ENCODE results near the gene ZNF618. TPM values are rescaled to one million over a fixed set of nuclear protein-coding genes. Genes with fewer than 3 reads are reported as not detected.

Gene ZNF618
- polyA plus RNA-seq, 4 donors: 0.22 to 5.5 (median 1.9) TPM

DNA sequence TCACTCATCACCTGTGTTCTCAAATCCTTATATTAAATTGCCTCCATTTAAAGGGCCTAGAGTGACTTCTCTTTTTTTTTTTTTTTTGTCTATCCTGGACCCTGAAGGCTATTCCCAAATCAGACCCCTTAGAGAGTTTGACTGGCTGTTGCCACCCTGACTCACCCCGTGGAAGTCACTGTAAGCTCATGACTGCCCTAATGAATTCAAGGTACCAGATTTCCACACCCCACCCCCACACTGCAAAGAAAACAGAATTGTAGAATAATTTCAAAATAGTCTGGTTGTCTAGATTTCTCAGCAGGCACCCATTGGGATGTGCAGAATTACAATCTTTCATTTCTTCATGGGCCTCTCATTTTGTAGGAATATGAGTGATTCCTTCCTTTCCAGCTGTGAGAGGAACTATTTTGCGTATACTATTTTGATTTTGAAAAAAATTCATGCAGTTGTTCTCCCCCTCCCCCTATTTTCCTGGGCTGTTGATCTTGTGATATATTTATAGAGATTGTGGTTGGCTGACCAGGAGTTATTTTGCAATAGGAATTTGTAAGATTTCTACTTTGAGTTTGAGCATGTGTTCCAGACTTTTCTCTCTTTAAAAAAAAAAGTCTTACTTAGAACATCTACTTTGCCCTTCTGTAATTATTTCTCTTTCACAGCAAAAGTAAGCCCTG is 79.1 kb downstream of the ZNF618 start:
- peaks cover 0 to 13% (median 3%) of the 10 kb centered on the region in 3 donors for H3K4me1 ChIP-seq (ENCODE audit: control insufficient read depth in 3 of 3, insufficient read depth in 2 of 3, low read depth in 1 of 3, low read length in 2 of 3)
- WGBS, 3 donors: 57 to 81% (median 78%) methylated on average over 2 of the region's 2 CpGs
- FAIRE-seq: no peak

DNA sequence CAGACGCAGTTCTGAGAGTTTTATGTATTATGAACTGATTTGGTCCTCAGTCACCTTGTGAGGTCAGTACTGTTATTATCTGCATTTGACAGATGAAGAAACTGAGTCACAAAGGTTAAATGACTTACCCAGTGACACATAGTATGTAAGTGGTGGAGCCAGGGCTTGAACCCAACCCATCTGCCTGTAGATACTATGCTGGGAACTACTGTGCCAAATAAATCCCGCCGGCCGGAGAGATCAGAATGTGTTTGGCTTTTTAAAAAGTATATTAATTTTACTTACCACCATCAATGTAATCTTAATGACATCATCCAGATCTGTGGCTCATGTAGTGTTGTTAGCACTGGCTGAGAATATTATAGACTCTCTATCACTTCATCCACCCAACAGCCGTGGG is 80.8 kb downstream of the ZNF618 start:
- Histone ChIP-seq H3K27ac (ENCODE audit: low read depth in 1 of 3, low read length in 2 of 3) (no peak overlapping the region), H3K27me3 (ENCODE audit: control insufficient read depth in 3 of 3, insufficient read depth in 3 of 3, low read length in 3 of 3) (no peaks in the 10 kb centered on the region), H3K9me3 (ENCODE audit: control insufficient read depth in 2 of 2, insufficient read depth in 1 of 2, low read depth in 1 of 2, low read length in 1 of 2) (no peaks in the 10 kb centered on the region), H3K4me1 (ENCODE audit: control insufficient read depth in 3 of 3, insufficient read depth in 2 of 3, low read depth in 1 of 3, low read length in 2 of 3) (peaks cover 0 to 13% (median 3%) of the 10 kb centered on the region in 3 donors), H3K36me3 (ENCODE audit: control insufficient read depth in 3 of 3, insufficient read depth in 2 of 3, low read depth in 1 of 3, low read length in 3 of 3) (peaks cover 0 to 7% (median 0%) of the 10 kb centered on the region in 3 donors), H3K4me3 (ENCODE audit: low read depth in 1 of 3, low read length in 3 of 3) (no peak overlapping the region)
- FAIRE-seq (no peak), DNase-seq (no peak)
- WGBS, 3 donors: 83 to 91% (median 90%) methylated on average over 5 of the region's 5 CpGs

More for the DNA sequence above, 79.1 kb downstream of the ZNF618 start:
- Histone ChIP-seq H3K4me3 (ENCODE audit: low read depth in 1 of 3, low read length in 3 of 3) (no peak overlapping the region), H3K36me3 (ENCODE audit: control insufficient read depth in 3 of 3, insufficient read depth in 2 of 3, low read depth in 1 of 3, low read length in 3 of 3) (peaks cover 0 to 5% (median 0%) of the 10 kb centered on the region in 3 donors), H3K27me3 (ENCODE audit: control insufficient read depth in 3 of 3, insufficient read depth in 3 of 3, low read length in 3 of 3) (no peaks in the 10 kb centered on the region), H3K9me3 (ENCODE audit: control insufficient read depth in 2 of 2, insufficient read depth in 1 of 2, low read depth in 1 of 2, low read length in 1 of 2) (no peaks in the 10 kb centered on the region), H3K27ac (ENCODE audit: low read depth in 1 of 3, low read length in 2 of 3) (peak overlapping the region in 1 of 3 donors; percentile 2)
- no peak for DNase-seq

DNA sequence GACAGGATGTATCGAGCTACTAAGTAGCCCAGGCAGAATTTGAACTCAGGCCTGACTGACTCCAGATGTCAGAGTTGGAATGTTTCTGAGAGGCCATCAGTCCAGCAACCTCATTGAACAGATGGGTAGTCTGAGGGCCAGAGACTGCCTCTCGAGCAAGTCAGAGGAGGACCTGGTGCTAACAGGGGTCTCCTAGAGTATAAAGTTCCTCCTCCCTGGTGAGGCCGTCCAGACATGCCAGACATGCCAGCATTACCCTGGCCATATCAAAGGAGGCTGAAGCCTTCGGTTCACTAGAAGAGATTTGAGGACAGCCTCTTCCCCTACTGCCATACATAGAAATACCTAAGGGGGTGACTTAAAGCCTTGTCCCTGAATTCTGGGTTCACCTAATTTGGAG is 81.2 kb downstream of the ZNF618 start:
- H3K4me3 ChIP-seq (ENCODE audit: low read depth in 1 of 3, low read length in 3 of 3): no peak overlapping the region
- DNase-seq (no peak), FAIRE-seq (no peak)
- peaks cover 0 to 10% (median 0%) of the 10 kb centered on the region in 3 donors for H3K36me3 ChIP-seq (ENCODE audit: control insufficient read depth in 3 of 3, insufficient read depth in 2 of 3, low read depth in 1 of 3, low read length in 3 of 3)
- H3K27ac ChIP-seq (ENCODE audit: low read depth in 1 of 3, low read length in 2 of 3): peak overlapping the region in 2 of 3 donors; percentile 17 to 42
- H3K9me3 ChIP-seq (ENCODE audit: control insufficient read depth in 2 of 2, insufficient read depth in 1 of 2, low read depth in 1 of 2, low read length in 1 of 2): no peaks in the 10 kb centered on the region
- H3K27me3 ChIP-seq (ENCODE audit: control insufficient read depth in 3 of 3, insufficient read depth in 3 of 3, low read length in 3 of 3): no peaks in the 10 kb centered on the region
- peaks cover 0 to 13% (median 3%) of the 10 kb centered on the region in 3 donors for H3K4me1 ChIP-seq (ENCODE audit: control insufficient read depth in 3 of 3, insufficient read depth in 2 of 3, low read depth in 1 of 3, low read length in 2 of 3)
- WGBS, 3 donors: 61 to 82% (median 66%) methylated on average over 4 of the region's 4 CpGs

DNA sequence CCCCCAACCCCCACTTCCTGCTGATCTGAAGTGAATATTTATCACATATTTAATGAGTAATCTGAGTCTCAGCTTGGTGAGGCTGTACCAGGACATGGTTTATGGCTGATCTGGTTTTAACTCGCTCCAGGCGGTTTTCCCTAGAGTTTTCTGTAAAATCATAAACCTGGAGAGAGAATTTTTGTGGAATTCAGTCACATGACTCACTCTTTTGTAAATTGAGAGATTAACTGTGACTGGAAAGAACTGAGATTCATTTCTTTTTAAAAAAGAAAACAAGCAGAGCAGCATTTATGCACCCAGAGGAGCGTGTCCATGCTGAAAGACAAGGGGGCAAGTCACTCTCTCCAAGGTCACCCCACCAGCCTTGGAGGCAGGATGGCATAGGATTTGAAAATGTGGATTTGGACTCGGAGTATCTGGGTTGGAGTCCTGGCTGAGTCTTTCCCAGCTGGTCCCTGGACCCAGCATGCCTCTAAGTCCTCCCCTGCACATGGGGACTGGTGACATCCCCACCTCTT is 81.8 kb downstream of the ZNF618 start:
- Histone ChIP-seq H3K27ac (ENCODE audit: low read depth in 1 of 3, low read length in 2 of 3) (peak overlapping the region in 2 of 3 donors; percentile 14 to 21), H3K4me1 (ENCODE audit: control insufficient read depth in 3 of 3, insufficient read depth in 2 of 3, low read depth in 1 of 3, low read length in 2 of 3) (peaks cover 0 to 13% (median 3%) of the 10 kb centered on the region in 3 donors), H3K9me3 (ENCODE audit: control insufficient read depth in 2 of 2, insufficient read depth in 1 of 2, low read depth in 1 of 2, low read length in 1 of 2) (no peaks in the 10 kb centered on the region), H3K27me3 (ENCODE audit: control insufficient read depth in 3 of 3, insufficient read depth in 3 of 3, low read length in 3 of 3) (no peaks in the 10 kb centered on the region), H3K36me3 (ENCODE audit: control insufficient read depth in 3 of 3, insufficient read depth in 2 of 3, low read depth in 1 of 3, low read length in 3 of 3) (peaks cover 0 to 12% (median 0%) of the 10 kb centered on the region in 3 donors), H3K4me3 (ENCODE audit: low read depth in 1 of 3, low read length in 3 of 3) (no peak overlapping the region)
- whole genome bisulfite sequencing, 3 donors: 38 to 49% (median 45%) methylated on average over 4 of the region's 4 CpGs
- FAIRE-seq (no peak), DNase-seq (peak; percentile 7 to 84)

DNA sequence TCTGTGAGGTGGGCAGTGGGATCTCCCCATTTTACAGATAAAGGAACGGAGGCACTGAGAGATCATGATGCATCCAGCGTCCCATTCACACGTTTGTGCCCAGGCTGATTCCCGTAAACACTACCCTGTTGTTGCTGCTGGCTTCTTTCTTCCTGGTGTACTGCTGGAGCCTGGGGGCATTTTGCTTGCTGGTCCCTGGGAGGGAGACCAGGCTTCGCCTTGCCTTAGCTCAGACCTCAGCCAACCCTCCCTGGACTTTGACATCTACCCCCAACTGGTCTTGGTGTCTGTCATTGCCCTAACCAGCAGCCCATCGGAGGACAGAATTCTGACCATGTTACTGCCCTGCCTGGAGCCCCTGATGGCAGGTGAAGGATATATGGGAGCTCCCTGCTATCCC is 82.4 kb downstream of the ZNF618 start:
- no peak overlapping the region for H3K4me3 ChIP-seq (ENCODE audit: low read depth in 1 of 3, low read length in 3 of 3)
- no peak for DNase-seq
- no peak for FAIRE-seq
- no peaks in the 10 kb centered on the region for H3K9me3 ChIP-seq (ENCODE audit: control insufficient read depth in 2 of 2, insufficient read depth in 1 of 2, low read depth in 1 of 2, low read length in 1 of 2)
- H3K4me1 ChIP-seq (ENCODE audit: control insufficient read depth in 3 of 3, insufficient read depth in 2 of 3, low read depth in 1 of 3, low read length in 2 of 3): peaks cover 0 to 13% (median 3%) of the 10 kb centered on the region in 3 donors
- H3K27ac ChIP-seq (ENCODE audit: low read depth in 1 of 3, low read length in 2 of 3): no peak overlapping the region
- H3K36me3 ChIP-seq (ENCODE audit: control insufficient read depth in 3 of 3, insufficient read depth in 2 of 3, low read depth in 1 of 3, low read length in 3 of 3): peaks cover 0 to 12% (median 0%) of the 10 kb centered on the region in 3 donors
- 89 to 95% (median 92%) methylated on average over 6 of the region's 6 CpGs for WGBS, 3 donors
- no peaks in the 10 kb centered on the region for H3K27me3 ChIP-seq (ENCODE audit: control insufficient read depth in 3 of 3, insufficient read depth in 3 of 3, low read length in 3 of 3)

DNA sequence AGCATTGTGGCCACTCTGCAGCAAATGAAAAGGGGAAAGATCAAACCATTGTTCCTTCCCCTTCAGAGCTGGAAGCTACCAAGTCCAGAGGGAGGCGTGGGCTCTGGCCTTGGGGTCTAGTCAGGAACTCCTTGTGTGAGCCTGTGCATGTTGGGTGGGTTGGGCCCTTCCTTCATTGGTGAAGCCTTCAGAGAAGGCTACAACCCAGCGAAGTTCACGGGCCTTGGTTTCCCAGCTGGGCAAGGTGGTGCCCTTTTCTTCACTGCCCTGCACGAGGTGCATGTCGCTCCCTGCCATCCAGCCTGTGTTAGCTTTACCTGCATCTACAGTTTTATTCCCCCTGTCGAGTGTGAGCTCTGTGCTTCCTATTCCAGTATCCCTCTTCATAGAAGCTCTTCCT is 84.7 kb downstream of the ZNF618 start:
- Histone ChIP-seq H3K4me3 (ENCODE audit: low read depth in 1 of 3, low read length in 3 of 3) (no peak overlapping the region), H3K27me3 (ENCODE audit: control insufficient read depth in 3 of 3, insufficient read depth in 3 of 3, low read length in 3 of 3) (no peaks in the 10 kb centered on the region), H3K36me3 (ENCODE audit: control insufficient read depth in 3 of 3, insufficient read depth in 2 of 3, low read depth in 1 of 3, low read length in 3 of 3) (peaks cover 0 to 15% (median 0%) of the 10 kb centered on the region in 3 donors), H3K9me3 (ENCODE audit: control insufficient read depth in 2 of 2, insufficient read depth in 1 of 2, low read depth in 1 of 2, low read length in 1 of 2) (no peaks in the 10 kb centered on the region), H3K4me1 (ENCODE audit: control insufficient read depth in 3 of 3, insufficient read depth in 2 of 3, low read depth in 1 of 3, low read length in 2 of 3) (peaks cover 0 to 28% (median 3%) of the 10 kb centered on the region in 3 donors), H3K27ac (ENCODE audit: low read depth in 1 of 3, low read length in 2 of 3) (no peak overlapping the region)
- 87 to 90% (median 90%) methylated on average over 6 of the region's 6 CpGs for WGBS, 3 donors
- no peak for FAIRE-seq
- no peak for DNase-seq

DNA sequence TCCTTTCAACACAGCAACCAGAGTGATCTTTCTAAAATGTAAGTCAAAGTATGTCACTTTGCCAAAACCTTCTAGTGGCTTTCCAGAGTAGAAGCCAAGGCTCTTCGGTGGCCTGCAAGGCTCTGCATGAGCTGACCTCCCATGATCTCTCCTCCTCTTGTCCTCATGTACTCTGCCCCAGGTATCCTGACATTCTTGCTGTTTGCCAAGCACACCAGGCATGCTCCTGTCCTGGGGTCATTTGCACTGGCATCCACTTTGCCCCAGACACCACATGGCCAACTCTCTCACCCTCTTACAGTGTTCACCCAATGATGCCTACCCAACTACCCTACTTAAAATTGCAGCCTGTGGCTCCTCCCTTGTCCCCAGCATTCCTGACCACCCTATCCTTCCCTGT is 86.3 kb downstream of the ZNF618 start:
- H3K4me1 ChIP-seq (ENCODE audit: control insufficient read depth in 3 of 3, insufficient read depth in 2 of 3, low read depth in 1 of 3, low read length in 2 of 3): peaks cover 3 to 39% (median 3%) of the 10 kb centered on the region in 3 donors
- FAIRE-seq: no peak

DNA sequence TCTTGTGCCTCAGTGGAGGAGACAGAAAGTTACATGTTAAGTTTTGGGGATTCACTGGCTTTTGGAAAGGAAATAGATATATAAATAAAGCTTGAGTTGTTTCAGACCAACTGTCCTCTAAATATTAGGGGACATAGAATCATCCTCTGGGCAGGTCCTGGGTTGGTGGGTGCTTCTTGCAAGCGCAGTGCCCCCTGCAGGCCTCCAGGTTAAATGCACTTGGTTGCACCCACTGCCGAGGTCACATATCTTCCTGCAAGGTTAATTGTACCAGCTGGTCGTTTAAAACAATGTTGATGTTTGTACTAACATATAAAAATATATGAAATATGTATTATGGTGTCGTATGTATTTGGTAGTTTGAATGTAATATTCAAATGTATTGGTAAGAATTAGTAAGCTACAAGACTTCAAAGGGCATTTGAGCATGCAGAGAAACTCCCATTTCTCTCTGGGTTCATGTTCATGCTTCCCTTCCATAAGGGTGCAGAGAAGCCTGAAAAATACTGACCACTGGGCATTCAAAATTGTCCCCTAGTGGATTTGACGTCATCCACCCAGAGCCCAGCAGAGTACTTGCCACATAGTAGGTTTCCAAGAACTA is 87.0 kb downstream of the ZNF618 start:
- Histone ChIP-seq H3K36me3 (ENCODE audit: control insufficient read depth in 3 of 3, insufficient read depth in 2 of 3, low read depth in 1 of 3, low read length in 3 of 3) (peaks cover 0 to 14% (median 0%) of the 10 kb centered on the region in 3 donors), H3K4me3 (ENCODE audit: low read depth in 1 of 3, low read length in 3 of 3) (no peak overlapping the region), H3K27ac (ENCODE audit: low read depth in 1 of 3, low read length in 2 of 3) (no peak overlapping the region), H3K4me1 (ENCODE audit: control insufficient read depth in 3 of 3, insufficient read depth in 2 of 3, low read depth in 1 of 3, low read length in 2 of 3) (peaks cover 3 to 38% (median 3%) of the 10 kb centered on the region in 3 donors), H3K27me3 (ENCODE audit: control insufficient read depth in 3 of 3, insufficient read depth in 3 of 3, low read length in 3 of 3) (no peaks in the 10 kb centered on the region), H3K9me3 (ENCODE audit: control insufficient read depth in 2 of 2, insufficient read depth in 1 of 2, low read depth in 1 of 2, low read length in 1 of 2) (no peaks in the 10 kb centered on the region)
- WGBS, 3 donors: 34 to 49% (median 36%) methylated on average over 5 of the region's 5 CpGs
- DNase-seq: peak; percentile 51 to 53
- FAIRE-seq: no peak

More for the DNA sequence above, 86.3 kb downstream of the ZNF618 start:
- Histone ChIP-seq H3K27ac (ENCODE audit: low read depth in 1 of 3, low read length in 2 of 3) (no peak overlapping the region), H3K27me3 (ENCODE audit: control insufficient read depth in 3 of 3, insufficient read depth in 3 of 3, low read length in 3 of 3) (no peaks in the 10 kb centered on the region), H3K4me3 (ENCODE audit: low read depth in 1 of 3, low read length in 3 of 3) (no peak overlapping the region), H3K36me3 (ENCODE audit: control insufficient read depth in 3 of 3, insufficient read depth in 2 of 3, low read depth in 1 of 3, low read length in 3 of 3) (peaks cover 0 to 14% (median 0%) of the 10 kb centered on the region in 3 donors), H3K9me3 (ENCODE audit: control insufficient read depth in 2 of 2, insufficient read depth in 1 of 2, low read depth in 1 of 2, low read length in 1 of 2) (no peaks in the 10 kb centered on the region)
- no peak for DNase-seq
- WGBS, 3 donors: 70 to 96% (median 94%) methylated on average over 1 of the region's 1 CpG
